ENCODE data around the gene RIPOR3.
"Not testable (repeated sequence)": the region's sequence is repeated elsewhere in the genome, so short reads cannot be mapped to it uniquely, and the experiment has no call there.

The RIPOR3 gene

DNA sequence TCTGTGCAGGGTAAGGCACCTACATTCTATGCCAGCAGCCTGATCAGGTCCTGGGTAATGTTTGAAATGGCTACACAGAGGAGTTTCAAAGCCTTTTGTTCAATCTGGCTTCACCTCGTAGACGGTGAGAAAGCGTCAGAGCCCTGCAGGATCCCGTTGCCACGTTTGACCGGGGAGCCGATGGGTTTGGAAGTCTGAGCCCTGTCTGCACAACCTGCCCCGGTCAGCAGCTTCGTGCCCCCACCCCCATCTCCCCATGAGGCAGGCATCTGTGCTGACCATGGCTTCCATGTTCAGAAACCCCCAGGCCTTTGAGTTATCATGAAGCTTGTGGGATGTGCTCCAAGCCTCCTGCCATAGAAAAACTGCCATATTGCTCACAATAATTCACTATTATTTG lies 117.2 kb downstream of the RIPOR3 start:
- H3K27ac ChIP-seq: no peak overlapping the region
- no peak for TF ChIP-seq ZFX (IDR thresholded peaks at IDR 0.05; ENCODE audit: borderline replicate concordance)
- TF ChIP-seq, protein P1, sequence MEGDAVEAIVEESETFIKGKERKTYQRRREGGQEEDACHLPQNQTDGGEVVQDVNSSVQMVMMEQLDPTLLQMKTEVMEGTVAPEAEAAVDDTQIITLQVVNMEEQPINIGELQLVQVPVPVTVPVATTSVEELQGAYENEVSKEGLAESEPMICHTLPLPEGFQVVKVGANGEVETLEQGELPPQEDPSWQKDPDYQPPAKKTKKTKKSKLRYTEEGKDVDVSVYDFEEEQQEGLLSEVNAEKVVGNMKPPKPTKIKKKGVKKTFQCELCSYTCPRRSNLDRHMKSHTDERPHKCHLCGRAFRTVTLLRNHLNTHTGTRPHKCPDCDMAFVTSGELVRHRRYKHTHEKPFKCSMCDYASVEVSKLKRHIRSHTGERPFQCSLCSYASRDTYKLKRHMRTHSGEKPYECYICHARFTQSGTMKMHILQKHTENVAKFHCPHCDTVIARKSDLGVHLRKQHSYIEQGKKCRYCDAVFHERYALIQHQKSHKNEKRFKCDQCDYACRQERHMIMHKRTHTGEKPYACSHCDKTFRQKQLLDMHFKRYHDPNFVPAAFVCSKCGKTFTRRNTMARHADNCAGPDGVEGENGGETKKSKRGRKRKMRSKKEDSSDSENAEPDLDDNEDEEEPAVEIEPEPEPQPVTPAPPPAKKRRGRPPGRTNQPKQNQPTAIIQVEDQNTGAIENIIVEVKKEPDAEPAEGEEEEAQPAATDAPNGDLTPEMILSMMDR (IDR thresholded peaks at IDR 0.05): no peak

DNA sequence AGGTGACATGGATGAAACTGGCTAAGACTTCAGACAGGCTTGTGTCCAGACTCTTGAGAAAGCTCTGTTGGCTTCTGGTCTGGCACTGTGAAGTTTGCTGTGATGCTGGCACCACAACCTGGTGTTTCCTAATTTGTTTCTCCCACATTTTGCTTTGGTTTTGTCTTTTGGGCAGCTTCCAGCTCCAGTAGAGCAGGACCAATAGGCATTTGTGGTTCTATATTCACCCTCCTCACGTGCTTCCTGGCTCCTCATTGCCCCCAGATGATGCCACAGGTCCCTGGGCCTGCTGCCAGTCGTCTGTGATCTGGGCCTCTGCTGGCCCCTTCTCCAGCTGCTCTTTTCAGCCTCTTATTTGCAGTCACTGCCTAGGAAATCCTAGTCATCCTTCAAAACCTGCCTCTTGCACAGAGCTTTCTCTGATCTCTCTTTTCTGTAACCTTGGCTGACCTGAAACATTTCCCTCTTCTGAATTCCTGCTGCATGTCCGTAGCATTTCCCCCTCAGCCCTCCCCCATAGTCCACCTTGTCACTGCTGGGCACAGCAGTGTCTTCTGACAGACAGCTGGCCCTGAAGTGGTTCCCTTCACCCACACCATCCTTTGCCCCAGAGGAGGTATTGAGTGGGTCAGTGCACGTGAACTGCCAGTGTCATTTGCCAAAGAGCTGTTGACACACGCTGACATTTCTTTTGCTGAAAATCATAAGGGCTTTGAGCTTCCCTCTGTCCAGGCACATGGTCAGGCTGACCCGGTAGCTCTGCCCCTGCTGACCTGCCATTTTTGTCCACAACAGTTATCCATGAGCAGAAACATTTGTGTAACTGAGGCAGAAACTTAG lies 118.2 kb downstream of the RIPOR3 start:
- no peak overlapping the region for H3K27ac ChIP-seq
- TF ChIP-seq ZFX (IDR thresholded peaks at IDR 0.05; ENCODE audit: borderline replicate concordance): no peak

DNA sequence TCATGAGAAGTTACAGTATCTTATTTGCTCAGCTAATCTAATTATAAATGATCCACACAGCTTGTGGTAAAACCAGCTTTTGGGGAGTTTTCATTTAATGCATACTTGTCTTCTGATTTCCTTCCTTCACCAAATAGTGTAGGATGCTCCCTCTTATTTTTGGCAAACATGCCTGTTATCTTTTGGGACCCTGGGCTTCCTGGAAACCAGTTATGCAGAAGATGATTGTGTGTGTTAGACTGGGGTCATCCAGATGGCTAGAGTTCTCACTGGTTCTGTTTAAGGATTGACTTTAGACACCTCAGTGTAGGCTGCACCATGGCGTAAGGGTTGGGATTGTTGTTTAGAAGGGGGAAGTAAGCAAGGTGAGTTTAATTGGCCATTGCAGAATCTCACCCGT lies 119.9 kb downstream of the RIPOR3 start:
- TF ChIP-seq ZFX (IDR thresholded peaks at IDR 0.05; ENCODE audit: borderline replicate concordance): no peak
- TF ChIP-seq, protein P1 (IDR thresholded peaks at IDR 0.05): no peak
- H3K27ac ChIP-seq: no peak overlapping the region

DNA sequence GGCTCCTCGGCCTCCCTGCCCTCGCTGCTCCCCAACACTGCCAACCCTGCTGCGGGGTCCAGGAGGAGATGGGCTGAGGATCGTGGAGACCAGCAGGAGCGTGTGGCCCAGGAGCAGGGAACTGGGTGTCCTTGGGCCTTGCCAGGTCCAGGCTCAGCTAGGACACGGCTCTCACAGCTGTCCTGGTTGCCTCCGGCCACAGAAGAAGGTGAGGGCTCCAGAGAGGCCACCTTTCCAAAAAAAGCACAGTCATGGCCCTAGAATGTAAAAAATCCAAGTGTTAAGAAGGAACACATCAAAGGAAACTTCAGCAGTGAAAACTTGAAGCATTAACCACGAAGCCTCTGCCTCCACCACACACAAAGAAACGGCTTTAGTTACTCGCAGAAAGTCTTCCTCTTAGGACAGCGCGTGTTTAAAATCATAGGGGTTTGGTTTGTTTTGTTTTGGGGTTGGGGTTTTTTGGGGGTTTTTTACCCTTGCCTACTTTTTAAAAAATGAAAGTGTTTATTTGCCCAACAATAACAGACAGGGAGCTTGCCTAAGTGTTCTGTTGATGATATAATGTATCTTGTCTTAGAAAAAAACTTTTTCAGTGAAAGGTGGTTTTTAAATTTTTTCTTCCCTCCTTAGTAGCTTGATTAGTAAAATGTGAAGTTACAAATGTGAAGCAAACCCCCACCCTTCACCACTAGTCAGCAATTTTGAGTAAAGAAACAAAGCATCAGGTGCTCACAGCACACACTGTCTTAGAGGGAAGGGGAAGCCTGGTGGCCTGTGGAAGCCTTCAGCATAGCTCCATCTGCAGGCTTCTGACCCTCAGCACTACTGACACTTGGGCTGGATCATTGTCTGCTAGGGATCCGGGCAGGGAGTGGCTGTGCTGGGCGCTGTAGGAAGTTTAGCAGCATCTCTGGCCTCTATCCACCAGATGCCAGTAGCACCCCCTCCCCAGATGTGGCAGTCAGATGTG lies 121.2 kb downstream of the RIPOR3 start:
- no peak overlapping the region for H3K27ac ChIP-seq
- TF ChIP-seq ZFX (IDR thresholded peaks at IDR 0.05; ENCODE audit: borderline replicate concordance): no peak
- TF ChIP-seq, protein P1 (IDR thresholded peaks at IDR 0.05): peak; percentile 14; the same call in 1 of the 2 replicates

DNA sequence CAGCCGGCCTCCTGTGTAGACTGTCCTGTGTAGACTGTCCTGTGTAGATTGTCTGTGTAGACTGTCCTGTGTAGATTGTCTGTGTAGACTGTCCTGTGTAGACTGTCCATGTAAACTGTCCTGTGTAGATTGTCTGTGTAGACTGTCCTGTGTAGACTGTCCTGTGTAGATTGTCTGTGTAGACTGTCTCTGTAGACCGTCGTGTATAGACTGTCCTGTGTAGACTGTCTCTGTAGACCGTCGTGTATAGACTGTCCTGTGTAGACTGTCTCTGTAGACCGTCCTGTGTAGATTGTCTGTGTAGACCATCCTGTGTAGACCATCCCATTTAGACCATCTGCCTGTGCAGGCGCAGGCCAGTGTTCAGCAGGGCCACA lies 121.9 kb downstream of the RIPOR3 start:
- H3K27ac ChIP-seq: not testable (repeated sequence)

DNA sequence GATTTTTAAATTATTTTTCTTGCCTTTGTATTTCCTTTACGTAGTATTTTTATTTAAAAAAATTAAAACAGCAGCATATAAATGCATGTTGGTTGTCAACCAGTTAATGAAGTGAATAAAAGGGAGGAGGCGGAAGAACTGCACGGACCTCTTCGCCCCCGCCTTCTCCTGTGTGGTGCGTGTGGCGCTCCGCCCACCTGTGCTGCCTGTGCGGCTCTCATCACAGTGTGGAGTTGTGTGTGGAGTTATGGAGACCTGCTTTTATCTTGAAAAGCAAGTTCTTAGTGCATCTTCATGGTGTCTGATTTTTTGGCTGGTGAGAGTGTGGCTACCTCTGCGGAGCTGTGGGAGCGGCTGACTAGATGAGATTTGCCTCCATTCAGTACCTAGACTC lies 122.8 kb downstream of the RIPOR3 start:
- TF ChIP-seq, protein P1 (IDR thresholded peaks at IDR 0.05): no peak
- no peak for TF ChIP-seq ZFX (IDR thresholded peaks at IDR 0.05; ENCODE audit: borderline replicate concordance)
- no peak overlapping the region for H3K27ac ChIP-seq

DNA sequence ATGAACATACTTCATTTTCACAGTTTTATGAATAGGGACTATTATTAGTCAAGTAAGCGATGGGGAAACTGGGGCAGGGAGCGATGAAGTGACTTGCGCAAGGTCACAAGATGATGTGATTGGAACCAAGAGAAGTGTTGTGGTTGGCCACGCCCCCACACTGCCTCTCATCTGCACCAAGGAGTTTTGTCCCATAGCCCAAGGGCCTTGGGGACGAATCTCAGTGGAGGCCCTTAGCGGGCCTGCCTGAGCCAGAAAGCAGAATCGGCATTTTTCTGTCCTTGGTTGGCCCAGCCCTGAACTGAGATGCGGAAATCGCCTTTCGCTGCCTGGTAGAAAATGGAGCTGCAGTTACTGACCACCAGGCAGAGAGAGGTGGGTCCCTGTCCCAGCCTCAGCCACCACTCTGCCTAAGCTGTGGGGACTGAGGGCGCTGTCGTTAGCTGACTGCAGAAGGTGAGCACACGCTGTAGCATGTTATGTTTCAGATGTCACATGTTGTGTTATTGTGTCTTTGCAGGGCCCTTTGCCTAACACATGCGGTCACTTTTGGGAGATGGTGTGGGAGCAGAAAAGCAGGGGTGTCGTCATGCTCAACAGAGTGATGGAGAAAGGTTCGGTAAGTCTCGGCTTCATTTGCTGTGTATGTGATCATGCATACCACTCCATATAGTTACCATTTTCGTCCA lies 123.3 kb downstream of the RIPOR3 start:
- no peak for TF ChIP-seq ZFX (IDR thresholded peaks at IDR 0.05; ENCODE audit: borderline replicate concordance)
- TF ChIP-seq, protein P1 (IDR thresholded peaks at IDR 0.05): no peak

More for the DNA sequence above, 123.3 kb downstream of the RIPOR3 start:
- no peak overlapping the region for H3K27ac ChIP-seq

Measured in 22Rv1 (cell line).